NOMO-1 treated with DMSO at 0.1 percent for 48 hours (cell line): ENCODE results near the gene IRF2.
A peak's percentile ranks its signal among the peaks of the same experiment; 100 is the strongest.

ENCODE experiments used
- DNase-seq: peaks from one replicate; lab custom pipeline; 2025; ENCODE audit not compliant: unreplicated experiment; lab: John Stamatoyannopoulos, UW

Gene IRF2

DNA sequence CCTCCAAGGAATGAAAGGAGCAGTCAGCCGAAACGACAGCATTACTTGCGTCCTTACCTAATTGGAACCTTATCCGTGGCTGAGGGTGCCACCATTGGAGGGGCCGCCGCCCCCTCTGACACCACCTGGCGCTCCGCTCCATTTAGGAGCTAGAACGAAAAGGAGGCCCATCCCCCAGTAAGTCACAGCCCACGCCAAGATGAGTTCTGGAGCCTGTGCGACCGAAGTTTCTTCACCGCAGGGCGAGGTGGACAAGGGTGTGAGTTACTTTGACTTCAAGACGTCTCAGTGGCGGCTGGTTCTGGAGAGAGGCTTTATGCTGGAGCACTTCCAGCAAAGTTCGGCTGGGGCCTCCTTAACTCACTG lies 729 bp upstream of the IRF2 start:
- DNase-seq, result peak; percentile 16

DNA sequence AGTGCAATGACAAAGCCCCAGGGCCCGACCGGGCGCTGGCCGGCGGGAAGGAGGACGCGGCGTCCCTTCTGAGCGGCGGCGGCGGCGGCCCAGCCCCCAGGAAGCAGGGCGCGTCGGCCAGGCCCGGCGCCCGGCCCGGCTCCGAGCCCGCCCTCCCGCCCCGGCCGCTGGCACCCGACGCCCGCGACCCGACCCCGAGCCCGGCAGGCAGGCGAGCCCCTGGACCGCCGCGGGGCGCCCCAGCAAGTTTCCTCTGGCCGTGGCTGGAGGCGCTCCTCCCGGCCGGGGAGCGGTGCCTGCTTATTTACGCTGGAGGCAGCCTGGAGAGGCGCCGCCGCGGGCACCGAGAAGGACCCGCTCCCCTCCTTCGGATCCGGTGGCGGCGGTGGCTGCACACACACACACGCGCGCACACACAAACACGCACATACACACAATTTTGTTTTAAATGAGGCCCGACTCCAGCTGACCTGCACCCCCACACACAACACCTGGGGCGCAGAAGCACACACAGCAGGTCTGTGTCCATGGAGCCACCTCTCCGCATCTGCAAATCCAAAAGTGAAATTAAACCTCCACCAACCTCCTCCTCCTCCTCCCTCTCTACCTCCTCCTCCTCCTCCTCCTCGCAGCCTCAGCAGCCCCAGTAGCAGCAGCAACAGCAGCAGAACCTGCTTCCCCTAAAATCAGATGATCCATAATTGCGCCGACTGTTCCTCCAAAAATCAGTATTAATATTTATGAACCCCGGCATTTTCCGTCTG lies 669 bp downstream of the IRF2 start:
- DNase-seq, result peak; percentile 27

DNA sequence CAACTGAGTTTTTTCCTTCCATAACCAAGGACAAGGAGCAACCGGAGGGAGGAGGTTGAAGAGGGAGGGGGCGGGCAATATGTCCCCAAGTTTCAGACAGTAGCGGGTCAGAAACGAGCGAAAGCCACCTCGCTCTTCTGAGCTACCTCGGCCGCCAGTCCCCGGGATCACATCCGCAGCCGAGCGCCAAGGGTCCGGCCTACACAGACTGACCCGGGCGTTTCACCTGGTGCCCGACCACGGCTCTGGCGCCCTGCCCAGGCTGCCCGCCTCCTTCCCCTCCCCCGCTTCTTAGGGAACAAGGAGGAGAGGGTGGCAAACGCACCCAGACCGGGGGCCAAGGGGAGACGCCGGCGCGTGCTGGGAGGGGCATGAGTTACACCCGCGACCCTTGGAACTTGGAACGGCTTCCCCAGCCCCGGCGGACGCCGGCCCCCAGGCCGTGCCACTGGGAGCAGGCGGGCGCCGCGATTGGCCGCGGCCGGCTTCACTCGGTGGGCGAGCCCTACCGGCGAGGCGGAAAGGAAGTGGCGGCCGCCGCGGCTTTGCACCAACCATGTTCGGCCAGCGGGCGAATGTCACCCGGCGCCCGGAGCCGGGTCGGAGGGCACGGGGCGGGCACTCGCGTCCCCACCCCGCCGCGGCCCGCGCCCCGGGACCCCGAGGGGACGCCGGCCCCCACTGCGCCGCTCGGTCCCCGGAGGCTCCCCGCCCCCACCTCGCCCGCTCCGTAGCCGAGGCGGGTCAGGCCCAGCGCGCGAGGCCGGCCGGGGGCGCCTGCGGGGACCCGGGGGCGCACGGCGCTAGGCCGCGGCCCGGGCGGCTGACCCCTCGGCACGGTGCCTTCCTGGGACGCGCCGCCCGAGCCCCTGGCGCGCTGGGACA lies 1.5 kb downstream of the IRF2 start:
- DNase-seq, result peak; percentile 41

DNA sequence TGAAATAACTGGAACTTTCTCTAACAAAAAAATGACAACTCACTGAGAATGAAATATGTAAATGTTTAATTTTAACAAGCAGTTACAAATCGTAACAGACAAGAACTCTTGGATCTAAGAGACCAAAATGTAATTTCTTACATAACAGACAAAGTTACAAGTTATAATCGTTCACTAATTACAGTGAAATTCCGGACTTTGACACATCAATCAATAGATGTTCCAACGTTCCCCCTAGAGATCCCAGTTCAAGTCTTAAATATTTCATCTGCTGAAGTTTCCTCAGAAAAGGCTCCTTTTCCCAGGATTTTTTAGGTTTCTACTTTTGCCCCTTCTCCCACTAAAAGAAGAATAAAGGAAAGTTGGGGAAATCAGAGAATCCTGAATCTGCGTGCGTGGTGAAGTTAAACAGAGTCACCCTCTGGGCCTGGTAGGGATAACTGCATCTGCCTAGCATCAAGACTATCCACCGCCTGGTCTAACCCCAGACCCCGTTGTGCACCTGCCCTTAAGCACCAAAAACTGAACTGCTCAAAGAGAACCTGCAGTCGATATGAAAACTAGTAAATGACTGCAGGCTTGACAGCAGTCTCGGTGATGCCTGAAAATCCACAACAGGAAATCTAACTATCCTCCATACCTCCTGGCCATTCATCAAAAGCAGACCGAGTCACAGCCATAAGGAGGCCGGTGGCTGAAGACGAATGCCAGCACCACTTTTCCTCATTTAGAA lies 2.3 kb downstream of the IRF2 start:
- DNase-seq, result no peak

DNA sequence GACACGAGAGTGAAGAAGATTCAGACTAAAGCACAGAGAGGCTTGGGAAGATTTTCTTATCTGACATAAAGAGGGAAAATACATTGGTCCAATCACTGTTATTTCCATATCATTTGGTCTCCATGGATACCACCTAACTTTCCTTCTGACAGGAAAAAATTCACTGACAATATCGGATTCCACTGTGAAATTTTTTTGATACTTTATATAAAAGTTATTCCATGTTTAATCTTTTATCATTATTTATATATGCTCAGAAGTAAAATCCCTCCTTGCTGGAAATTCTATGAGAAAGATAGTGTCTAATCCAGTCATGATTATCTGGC lies 3.6 kb downstream of the IRF2 start:
- DNase-seq, result no peak

DNA sequence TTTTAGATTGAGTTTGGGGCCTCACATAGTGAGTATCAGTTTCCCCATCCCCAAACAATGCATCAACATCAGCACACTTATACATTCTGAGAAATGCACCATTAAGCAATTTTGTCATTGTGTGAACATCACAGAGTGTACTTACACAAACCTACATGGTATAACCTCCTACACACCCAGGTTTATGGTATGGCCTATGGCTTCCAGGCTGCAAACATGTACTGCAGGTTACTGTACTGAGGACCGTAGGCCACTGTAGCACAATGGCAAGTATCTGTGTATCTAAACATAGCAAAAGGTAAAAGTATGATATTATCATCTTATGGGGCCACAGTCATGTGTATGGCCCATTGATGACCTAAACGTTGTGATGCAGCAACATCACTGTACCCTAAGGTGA lies 7.7 kb downstream of the IRF2 start:
- DNase-seq, result no peak

DNA sequence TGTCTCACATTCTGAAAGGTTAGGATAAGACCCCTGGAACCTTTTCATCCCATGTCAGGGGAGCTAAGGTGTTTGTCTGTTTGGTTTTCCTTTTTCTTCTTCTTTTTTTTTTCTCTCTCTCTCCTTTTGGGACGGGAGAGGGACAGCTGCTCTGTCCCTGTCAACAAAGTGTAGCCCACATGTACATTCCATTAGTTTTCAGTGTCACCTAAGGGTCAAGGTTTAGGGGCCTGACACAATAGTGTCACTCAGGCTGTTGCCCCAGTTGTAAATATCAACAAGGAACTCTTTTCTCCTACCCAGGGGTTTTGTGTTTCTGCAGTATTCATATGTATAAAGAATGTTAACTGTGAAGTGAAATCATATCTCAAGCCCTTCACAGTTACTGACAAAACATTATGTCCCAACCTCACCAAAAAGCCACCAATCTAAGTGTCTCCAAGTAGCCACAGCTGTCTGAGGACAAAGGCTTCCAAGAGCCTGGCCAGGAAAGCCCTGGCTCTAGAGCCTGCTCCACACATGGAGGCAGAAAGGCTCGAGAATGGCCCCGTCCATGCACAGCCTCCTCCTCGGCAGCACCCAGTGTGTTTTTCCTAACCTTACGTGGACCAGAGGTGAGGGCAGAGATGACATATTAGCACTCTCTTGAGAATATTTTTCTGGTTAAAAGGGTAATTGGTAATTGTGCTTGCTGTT lies 9.4 kb downstream of the IRF2 start:
- DNase-seq, result no peak

DNA sequence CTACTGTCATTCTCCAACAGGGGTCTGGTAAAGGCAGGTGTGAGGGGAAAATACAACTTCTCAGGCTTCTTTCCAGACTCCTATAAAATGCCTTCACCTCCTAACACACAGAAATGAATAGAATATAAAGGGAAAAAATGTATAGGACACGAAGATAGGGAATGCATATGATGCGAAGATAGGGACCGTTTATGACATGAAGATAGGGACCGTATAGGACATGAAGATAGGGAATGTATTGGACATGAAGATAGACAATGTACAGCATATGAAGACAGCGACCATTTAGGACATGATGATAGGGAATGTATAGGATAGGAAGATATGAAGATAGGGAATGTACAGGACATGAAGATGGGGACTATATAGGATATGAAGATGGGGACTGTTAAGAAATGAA lies 10.5 kb downstream of the IRF2 start:
- DNase-seq, result no peak

DNA sequence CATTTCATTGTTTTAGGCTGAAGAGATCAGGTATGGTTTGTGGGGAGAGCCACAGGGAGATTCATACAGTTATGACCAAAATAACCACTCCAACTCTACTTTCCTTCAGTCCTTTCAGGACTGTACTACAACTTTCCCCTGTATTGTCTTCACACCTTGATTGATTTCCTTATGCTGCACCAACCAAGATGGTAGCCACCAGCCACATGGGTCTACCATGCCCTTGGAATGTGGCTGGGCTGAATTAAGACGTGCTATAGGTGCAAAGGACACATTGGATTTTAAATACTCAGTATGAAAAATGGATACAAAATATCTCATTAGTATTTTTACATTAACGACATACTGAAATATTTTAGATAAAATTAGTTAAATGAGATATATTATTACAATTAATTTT lies 11.2 kb downstream of the IRF2 start:
- DNase-seq, result no peak

DNA sequence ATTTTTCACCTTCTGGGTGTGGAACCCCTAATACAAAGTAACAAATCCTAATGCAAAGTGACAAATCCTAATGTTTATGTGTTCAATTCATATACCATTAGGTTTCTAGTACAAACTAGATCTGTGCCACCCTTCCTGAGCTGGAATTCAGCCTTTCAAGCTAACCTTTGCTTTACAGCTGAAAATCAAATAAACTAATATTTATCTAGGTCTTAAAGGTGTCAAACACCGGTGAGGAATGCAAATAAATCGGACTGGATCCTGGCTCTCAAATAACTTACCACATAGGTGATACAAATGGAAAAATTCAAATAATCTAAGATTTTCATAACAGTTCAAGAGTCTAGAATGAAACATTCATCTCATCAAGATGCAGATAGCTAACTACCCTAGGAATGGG lies 11.6 kb downstream of the IRF2 start:
- no peak for DNase-seq

DNA sequence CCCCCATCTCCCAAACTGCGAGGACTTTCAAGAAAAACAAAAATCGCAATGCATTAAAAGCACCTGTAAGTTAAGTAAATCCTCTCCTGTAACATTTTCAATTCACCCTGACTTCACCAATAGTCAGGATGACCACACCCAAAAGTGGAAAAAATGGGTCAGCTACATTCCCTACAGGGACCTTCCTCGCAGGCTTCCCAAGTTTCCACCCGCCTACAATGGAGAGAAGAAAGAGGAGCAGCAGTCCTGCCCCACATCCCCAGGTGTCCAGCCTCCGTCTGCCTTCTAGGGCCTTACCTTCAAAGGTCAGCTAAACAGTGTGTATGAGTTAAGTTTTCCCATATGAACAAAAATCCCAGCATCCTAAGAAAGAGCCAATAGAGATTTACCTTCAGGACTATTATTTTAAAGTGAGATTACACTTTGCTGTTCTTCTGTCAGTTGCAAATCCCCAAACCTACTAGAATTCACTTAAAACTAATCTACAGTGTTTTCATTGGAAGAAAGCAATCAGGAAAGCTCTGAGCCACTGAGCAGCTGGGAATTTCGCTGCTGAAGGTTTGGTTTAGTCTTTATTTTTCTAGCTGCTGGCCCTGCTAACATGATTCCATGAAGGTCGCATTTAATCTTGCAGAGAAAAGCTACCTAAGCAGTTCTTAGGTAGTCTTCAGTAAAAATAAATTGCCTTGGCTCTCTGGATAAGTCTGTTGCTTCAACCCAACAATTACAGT lies 12.5 kb downstream of the IRF2 start:
- no peak for DNase-seq

DNA sequence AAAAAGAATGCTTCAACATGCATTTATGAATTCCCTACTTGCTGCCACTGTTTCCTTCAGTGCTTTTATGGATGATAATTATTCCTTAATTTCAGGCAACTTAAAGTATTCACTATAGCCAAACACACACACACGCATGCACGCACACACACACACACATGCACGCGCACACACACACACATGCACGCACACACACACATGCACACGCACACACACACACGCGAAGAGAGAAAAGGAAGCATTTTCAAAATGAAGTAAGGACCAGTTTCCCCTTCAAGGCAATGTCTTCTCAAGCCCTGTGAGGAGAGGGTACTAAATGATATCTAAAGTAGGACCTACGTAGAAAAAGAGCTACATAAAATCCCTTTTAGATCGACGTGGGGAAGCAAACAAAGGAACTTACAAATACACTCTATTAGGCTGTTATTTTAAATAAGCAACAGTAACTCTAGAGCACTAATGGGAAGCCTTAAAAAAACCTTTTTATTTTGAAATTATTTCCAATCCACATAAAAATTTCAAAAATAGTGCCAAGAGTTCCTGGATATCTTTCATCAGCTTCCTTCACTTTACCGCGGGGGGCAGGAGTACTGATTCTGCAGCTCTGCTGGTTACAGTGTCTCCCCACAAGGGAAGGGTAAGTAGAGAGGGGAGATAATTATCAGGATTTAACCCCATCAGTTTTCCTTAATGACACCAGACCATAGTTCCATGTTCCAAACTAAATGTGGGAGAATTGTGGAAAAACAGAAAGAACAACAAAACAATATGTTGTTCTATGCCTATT lies 13.7 kb downstream of the IRF2 start:
- DNase-seq, result peak; percentile 25

DNA sequence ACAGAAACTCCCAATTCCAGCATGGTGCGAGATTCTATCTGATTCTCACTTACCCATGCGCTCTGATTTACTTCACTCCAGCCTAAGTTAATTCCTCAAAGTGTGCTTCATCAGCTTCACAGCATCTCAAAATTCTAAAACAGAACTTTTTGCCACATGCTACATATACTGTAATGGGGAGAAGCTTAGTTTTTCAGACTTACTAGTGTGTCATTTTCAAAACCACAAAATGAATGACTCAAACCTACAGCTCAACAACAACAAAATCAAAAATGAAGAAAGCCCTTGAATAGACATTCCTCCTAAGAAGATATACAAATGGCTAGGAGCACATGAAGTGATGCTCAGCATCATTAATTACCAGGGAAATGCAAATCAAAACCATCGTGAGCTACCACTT lies 14.9 kb downstream of the IRF2 start:
- DNase-seq, result no peak

DNA sequence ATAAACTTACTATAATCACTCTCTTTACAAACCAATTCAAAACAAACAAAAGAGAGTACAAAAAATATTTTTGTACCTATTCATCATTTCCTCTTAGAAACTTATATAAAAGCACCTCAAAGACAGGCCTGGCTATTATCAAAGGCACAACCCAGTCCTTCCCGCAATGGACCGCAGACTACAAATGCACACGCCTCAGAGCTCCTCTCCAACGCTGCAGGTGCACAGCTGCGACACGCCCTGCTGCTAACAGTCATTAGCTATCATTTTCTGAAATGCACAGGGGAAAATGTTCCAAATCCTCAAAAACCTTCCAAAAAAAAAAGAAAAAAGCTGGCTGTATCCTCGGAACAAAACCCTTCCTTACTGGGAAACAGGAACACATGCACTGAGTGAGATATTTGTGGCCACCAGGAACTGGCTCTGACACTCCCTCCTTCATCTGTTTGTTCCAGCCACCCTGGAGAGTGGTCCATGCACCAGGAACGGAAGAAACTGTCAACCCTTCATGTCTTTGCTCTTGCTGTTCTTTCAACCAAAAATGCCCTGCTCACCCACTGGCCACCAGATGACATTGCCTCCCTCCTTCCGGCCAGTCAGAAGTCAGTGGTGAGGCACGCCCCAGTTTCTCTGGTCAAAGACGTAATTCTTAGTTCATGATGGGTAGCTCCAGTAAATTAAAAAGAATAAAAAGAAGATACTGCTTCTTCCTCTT lies 16.7 kb downstream of the IRF2 start:
- DNase-seq, result no peak

DNA sequence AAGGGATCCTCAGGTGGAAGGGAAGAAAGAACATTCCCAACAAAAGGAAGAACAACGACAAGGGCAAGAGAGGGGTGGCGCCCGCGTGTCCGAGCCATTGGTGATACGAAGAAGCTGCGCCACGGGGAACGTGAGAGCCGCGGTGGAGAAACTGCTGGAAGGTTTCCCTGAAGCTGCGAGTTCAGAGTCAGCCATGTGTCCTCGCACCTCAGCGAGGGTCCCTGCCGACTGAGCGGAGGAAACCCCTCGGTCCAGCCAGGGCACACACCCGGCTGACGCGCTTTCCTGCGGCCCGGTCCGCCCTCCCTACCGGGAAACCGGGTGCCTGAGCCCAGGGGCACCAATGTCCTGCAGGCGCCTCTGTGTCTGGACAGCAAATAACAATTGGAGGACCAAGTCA lies 18.0 kb downstream of the IRF2 start:
- DNase-seq, result no peak

DNA sequence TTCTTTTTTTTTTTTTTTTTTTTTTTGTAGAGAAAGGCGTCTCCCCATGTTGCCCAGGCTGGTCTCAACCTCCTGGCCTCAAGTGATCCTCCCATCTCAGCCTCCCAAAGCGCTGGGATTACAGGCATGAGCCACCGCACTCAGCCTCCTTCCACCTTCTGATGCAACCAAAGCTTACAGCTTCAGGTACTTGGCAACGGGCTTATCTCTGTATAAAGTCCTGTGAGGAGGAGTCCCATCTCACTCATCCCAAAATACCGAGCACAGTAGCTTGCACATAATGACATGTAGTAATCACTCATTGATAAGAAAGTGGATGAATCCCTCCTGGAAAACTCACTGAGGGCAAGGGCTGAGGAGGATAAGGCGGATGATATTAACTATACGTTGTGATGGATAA lies 19.1 kb downstream of the IRF2 start:
- no peak for DNase-seq

DNA sequence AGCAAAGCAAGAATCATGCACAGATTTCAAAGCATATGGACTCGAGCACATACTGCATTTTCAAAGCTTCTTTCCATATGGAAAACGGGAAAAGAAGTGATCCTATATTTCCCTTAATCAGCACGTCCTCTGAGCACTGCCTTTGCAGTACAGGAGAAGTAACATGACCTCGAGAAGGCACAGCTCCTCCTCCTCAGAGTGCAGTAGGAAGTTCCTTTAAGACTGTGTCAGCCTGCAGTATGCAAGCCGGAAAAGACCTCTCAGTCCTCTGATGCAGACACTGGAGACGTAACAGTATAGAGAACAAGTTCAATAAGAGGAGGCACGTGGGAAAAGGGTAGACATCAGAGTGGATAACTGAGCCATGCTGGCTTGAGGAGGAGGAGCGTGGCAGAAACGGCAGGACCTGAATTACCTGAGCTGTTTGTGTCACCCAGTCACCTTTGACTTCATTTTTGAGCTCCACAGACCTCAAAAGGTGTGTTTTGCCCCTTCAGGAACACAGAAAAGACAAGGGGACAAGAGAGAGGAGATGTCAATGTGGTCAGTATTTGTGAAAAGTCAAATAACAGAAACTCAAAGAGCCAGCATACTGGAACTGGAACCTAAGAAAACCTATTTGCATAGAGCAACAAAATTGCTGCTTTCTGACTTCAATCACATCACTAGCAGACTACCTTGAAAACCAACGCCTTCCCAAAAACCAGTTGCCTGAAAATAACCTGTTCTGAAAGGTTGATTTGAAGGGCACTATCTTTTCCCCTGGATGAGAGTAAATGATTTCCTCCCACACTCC lies 20.8 kb downstream of the IRF2 start:
- DNase-seq, result peak; percentile 77

DNA sequence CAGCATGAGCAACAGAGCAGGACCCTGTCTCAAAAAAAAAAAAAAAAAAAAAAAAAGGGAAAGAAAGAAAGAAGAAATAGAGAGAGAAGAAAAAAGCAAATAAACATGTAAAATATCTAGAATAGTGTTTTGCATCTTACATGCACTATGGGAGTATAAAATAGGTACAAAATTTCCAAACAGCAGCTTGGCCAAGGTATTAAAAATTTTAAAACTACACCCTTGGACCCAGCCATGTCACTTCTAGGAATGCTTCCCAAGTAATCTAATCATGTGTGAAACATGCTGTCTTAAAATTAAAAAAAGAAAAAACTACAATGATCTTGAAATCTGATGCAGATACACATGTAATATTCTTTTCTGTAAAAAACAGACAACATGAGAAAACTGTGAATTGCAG lies 21.6 kb downstream of the IRF2 start:
- no peak for DNase-seq
